GM19035 (cell line): ENCODE data around the gene CYP19A1.
"Not testable (repeated sequence)": the region's sequence is repeated elsewhere in the genome, so short reads cannot be mapped to it uniquely, and the experiment has no call there.

ENCODE experiments used
- ATAC-seq: cut with Tn5 transposase; IDR thresholded peaks from one replicate; pipeline ENCODE4 v1.9.1; 2021; ENCODE audit not compliant: unreplicated experiment

Gene CYP19A1

DNA sequence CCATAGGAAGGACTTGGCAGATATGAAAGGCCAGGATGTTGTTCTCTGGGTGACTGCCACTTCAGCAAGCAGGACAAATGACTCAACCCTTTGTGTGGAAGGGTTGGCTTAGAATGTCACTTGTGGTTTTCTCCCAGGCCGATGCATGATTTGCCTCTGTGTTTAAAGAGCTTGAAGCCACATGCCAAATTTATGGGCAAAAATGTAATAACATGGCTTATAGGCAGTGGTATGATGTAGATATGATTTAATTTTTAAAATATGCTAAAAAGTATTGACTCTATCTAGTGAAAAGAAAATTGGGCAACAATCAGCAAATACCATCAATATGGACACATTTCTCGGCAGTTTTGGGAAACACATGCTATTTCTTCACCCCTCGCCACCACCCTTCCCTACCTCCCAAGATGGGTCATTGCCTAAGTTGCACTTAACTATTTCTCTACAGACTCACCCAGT lies 114.6 kb downstream of the CYP19A1 start:
- ATAC-seq, result no peak

DNA sequence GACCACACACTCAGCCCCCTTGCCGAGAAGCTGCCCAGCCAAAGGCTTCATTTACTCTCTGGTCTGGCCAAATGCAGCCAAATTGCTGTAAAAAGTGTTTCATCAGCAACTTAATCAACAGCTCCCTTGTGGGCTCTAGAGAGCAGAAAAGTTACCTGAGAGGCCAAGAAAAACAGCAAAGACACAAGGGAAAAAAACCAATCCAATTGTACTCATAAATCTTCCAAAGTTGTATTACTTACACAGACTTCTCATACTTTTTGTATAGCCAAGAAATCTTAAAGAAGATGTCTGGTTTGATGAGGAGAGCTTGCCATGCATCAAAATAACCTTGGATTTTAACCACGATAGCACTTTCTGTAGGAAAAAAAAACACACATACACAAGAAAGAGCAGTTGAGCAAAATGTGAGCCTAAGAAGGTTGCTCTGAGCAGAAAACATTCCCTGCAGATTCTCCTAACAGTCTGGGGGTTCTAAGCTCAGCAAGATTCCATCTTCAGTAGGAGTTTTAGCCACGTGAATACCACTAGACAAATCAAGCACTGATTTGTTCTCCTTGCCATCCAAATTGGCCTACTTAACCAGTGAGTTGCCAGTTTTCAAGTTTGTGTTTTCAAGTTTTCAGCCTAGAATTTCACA lies 120.0 kb downstream of the CYP19A1 start:
- no peak for ATAC-seq

DNA sequence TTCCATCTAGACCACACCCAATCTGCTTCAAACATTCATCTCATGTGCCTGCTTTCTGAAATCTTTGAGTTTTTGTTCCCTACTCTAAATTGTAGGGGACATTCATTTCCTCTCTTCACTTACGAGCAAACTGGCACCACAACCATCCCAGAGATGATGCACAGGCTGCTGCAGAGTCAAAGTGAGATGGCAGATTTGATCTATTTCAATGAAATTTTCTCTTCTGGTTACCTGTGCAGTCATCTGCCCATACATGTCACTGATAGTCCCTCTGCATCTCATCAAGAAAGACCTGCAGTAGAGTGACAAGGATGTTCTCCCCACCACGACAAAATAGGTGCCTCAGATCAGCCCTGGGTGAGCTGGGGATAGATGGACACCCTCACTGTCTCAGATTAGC lies 125.5 kb downstream of the CYP19A1 start:
- ATAC-seq, result no peak

DNA sequence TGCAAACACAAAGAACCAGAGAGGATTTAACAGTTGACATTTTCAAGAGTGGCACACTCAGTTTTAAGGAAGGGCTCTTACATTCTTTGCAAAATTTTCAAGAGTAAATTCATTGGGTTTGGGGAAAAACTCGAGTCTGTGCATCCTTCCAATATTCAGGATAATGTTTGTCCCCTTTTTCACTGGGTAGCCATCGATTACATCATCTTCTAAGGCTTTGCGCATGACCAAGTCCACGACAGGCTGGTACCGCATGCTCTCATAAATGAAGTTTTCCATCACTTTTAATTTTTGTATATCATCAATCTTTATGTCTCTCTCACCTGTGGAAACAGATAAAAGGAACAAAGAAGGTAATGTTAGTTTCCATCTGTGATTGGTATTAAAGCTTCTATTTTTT lies 126.2 kb downstream of the CYP19A1 start:
- ATAC-seq, result no peak

DNA sequence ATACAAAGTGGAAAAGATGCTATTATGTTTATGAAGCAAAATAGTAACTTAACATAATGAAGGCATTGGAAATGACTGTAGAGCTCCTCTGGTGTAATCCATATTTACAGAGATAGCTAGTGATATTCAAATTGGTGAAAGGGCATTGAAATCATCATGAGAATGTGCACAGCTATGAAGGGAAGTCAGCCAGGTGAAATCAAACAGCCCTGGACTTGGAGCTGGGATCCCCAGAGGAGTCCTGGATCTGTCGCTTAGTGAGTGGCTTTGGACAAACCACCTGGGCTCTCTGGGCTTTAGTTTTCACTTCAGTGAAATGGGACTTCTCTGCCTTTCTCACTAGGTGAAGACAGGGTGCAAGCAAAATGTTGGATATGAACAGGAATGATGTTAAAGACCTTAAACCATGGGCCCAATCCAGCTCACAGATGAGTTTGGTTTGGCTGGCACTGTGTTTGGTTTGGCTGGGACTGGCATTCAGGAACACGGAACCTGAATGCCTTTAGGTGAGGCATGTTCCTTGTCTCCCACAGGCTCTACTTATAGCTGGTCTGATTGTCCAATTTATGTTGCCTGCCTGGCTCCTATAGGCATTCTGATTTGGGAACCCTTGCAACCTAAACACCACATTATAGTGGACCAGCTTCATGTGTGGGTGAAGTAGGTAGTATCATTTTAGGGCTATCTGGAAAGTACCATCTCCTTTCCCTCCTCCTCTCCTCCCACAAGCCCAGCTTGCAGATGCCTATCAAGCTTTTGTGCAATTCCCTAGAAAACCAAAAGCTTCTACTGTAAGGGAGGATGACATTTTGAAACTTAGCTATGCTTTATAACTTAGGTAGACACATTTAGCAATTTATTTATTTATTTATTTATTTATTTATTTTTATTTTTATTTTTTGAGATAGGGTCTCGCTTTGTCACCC lies 133.1 kb downstream of the CYP19A1 start:
- ATAC-seq, result no peak

DNA sequence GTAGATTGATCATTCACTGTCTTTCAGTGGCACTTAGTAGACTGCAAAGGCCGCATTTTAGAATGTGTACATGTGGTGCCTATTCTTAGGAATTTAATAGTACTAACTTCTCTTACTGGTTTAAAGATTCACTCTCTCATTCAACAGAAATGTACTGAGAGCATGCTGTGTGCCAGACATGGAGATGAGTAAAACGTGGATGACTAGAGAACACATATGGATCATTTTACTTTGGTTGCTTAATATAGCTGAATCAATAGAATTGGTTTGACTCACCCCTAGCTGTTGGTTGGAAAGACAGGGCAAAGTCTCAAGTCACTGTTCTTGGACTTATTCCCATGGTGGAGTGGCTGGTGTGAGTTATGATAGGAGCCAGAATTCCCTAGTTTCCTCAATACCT lies 134.6 kb downstream of the CYP19A1 start:
- no peak for ATAC-seq

DNA sequence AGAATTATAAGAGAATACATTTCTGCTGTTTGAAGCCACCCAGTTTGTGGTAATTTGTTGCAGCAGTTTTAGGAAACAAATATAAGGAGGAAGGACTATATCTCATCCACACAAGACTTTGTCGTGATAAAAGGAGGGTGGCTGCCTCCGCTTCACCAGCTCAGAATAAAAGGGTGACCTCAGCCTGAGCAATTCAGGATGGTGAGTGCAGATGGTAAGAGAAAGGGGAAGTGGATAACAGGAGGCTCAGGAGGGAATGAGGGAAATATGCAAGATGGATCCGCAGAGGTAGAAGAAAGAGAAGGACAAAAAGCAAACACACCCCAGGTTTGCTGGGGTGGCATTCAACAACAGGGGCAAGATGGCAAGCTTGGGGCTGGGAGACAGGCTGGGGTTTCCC lies 135.6 kb downstream of the CYP19A1 start:
- no peak for ATAC-seq

DNA sequence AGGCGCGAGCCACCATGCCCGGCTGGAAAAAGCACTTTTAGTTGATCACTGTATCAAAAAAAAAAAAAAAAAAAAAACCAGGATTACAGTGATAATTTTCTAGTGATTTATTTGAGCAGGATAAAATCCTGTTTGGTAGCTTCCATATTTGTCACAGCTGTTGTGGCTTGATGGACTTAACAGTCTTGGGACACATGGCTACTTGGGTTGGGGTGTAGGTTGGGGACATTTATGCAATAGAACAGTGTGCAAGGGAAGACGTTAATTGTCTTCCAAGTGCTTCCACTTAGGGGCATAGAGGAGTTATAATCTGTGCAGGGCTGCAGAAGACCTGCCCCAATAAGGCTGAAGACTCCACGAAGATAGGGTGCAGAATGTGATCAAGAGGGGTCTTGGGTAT lies 136.8 kb downstream of the CYP19A1 start:
- no peak for ATAC-seq

DNA sequence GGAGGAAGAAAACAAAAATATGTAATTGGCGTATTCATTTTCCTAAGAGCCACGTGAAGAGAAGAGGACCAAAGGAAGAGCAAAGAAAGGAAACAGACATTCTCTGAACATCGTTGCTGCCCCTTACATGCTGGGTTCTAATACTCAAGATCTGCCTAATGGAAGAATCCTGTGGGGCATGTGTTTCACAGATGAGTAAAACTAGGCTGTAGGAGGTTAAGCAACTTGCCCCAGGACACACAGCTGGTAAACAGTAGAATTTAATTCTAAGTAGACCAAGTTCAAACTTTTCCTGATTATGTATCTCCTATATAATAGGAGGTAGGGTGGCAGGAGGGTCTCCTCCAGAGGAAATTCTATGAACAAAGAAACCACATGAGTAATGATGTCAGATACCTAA lies 137.6 kb downstream of the CYP19A1 start:
- ATAC-seq, result no peak

DNA sequence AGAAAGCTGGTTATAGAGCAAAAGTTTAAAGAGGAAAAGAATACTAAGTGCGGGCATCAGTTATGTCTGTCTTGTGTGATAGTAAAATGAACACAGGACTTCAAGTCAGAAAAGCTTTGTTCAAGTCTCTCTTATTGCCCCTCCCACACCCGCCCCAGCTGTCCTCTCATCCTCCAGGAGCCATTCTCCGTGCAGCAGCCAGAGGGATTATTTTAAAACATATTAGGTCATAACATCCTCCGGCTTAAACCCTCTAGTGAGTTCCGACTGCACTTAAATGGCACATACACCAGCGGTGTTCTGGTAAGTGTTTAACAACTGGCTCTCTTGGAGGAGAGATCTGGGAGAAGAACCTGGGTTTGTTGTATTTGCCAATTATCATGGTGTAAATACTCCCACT lies 138.9 kb downstream of the CYP19A1 start:
- ATAC-seq, result no peak

DNA sequence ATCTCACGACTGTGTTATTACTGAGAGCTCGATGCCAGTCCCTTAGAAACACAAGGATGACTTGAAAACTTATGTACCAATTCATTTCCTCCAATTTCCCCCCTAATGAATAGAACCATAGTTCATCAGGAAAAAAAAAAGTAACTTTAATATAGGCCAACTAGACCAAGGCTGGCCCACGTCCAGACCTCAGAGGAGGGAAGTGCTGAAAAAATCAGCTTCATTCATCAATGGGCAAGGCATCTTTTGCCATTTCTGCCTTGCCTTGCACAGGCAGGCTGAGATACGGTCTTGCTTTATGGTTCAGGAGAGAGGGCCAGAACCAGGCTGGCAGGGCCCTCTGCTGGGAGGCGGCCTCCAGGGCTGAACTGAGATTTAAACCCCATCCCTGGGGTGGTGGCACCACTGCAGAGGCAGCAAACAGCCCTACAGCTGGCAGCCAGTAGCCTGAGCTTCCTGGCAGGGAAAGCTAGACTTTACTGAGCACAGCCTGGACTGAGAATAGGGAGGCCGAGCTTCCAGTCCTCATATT lies 139.6 kb downstream of the CYP19A1 start:
- no peak for ATAC-seq

DNA sequence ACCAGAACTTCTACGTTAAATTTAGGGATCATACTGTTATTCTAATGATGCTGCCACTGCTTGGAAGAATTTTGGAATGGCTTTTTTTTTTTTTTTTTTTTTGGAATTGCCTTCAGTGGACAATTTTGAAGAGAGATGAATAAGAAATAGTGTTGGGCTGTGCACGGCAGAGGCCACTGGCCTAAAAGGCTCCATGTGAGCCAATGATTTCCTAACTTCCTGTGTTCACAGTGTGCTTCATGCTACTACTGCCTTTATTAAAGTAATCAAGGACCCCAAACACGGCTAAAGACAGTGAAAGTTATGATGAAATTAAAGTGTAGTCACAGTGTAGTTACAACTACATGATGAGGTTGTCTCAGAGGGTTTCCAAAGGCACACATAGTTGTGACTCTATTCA lies 142.9 kb downstream of the CYP19A1 start:
- ATAC-seq, result no peak

DNA sequence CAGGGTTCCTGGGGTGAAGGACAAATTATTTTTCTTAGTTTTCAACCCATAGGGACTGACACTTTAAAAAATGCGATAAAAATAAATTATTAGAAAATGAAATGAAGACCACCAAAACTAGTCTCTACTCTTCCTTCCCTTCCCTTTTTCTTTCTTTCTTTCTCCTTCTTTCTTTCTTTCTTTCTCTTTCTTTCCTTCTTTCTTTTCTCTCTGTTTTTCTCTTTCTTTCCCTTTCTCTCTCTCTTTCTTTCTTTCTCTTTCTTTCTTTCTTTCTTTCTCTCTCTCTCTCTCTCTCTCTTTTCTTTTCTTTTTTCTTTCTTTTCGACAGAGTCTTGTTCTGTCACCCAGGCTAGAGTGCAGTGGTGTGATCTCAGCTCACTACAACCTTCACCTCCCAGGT lies 144.4 kb downstream of the CYP19A1 start:
- ATAC-seq, result no peak

DNA sequence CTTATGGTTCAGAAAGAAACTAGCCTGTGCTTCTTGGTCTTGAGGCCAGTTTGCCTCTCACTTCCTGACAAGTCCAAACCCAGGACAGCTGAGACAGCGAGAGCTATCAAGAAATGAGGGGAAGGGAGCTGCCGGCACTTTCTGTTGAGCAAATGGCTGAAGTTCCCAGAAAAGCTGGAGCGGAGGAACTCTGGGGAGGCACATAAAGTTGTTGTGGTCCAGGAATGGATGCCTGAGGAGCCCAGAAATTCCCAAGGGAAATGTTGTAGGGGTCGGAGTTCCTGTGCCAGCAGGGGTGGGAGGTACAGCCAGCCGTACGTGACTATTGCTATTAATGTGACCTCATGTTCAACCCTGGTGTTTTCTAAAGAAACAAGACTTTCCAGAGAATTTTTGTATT lies 144.9 kb downstream of the CYP19A1 start:
- ATAC-seq, result no peak

DNA sequence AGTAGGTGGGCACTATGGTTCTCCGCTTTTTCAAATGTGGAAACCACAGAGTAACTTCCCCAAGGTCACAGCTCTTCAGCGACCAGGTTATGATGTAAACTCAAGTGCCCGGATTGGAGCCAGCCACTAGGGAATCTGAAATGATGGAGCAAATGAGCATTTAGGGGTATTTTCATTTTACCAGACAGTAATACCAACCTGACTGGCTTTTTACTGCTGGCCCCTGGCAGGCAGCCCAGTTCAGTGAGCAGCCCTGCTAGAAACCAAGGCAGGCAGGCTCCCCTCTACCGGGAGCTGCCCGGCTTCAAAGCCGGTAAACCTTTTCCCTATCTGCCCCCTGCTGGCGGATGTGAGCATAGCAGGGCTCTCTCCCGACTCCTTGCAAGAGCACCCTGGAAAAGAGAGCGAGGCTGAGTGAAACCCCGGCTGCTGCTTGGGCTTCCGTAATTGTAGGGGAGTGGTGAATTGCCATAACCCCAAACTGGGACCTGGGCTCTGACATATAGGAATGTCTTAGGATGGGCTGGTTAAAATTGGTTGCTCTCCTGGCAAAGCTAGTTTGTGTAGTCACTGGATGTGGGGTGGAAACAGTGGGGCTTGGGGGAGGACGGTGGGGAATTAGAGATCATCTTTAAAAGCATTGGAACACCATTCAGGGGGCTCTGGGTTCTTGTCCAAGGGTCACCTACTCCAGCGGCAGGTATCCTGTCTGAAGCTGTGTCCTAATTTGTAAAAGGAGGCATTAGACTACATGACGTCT lies 145.7 kb downstream of the CYP19A1 start:
- peak; percentile 74 for ATAC-seq

DNA sequence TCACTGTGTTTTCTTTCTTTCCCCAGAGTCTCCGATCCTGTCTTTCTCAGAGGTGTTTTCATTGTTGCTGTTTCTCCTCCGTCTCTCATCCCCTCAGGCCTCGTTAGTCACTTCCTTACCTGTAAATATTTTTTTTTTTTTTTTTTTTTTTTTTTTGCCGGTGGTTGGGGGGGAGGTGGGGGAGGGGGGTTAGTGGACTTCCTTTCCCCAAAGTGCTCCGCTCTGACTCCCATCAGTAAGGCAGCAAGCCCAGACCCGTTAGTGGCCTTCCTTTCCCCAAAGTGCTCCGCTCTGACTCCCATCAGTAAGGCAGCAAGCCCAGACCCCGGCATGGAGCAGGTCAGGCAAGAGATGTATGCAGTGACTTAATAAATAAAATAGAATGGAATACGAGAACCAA lies 146.6 kb downstream of the CYP19A1 start:
- ATAC-seq, result no peak

DNA sequence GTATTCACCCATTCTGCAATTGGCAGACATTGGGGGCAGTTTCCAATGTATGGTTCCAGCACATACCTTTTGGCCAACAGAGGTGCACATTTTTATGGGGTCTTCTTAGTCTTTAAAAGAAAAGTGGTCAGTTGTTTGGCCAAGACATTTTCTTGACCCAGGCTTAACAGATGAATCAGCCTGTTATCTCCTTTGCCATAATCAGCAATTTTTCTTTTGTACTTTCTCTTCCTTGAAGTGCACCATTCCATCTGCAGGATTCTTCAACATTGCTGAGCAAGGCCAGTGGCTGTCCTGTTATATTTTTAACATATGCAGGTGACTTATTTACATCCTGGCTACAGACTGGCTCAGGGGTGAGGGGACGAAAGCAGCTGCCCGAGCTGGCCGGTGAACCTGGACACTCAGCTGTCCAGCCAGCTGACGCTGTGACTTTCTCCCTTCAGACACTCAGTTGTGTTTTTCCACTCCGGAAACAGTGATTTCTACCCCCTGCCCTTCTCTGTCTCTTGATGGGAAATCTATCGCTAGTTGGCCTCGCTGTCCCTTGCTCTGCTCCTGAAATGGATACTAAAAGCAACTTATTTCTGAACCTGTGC lies 147.2 kb downstream of the CYP19A1 start:
- ATAC-seq, result no peak

DNA sequence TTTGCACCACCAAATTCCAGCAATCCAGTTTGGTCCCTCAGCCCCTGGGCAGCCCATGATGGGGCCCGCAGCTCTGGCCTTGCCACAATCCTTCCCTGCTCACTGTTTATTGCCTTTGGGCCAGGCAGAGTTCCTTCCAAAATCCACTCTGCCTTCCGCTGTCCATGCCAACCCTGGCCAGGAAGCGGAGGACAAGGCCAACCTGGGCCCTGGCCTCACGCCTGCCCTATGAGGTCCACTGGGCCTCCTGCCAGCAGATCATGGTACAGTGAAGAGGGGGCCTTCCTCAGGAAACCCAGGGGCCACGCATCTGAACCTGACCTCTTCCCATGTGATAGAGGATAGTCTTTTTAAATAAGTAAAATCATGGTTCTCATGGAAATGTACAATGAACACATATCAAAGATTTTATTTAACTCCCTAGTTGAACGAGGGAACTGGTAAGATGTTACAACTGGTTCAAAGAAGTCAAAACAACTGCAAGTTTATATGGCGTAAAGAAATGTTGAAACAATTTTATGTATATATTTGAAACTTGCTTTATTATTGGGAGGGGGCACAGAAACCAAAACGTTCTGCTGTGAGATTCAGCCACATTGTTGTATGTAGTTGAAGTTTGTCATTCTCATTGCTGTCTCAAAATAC lies 147.8 kb downstream of the CYP19A1 start:
- no peak for ATAC-seq

DNA sequence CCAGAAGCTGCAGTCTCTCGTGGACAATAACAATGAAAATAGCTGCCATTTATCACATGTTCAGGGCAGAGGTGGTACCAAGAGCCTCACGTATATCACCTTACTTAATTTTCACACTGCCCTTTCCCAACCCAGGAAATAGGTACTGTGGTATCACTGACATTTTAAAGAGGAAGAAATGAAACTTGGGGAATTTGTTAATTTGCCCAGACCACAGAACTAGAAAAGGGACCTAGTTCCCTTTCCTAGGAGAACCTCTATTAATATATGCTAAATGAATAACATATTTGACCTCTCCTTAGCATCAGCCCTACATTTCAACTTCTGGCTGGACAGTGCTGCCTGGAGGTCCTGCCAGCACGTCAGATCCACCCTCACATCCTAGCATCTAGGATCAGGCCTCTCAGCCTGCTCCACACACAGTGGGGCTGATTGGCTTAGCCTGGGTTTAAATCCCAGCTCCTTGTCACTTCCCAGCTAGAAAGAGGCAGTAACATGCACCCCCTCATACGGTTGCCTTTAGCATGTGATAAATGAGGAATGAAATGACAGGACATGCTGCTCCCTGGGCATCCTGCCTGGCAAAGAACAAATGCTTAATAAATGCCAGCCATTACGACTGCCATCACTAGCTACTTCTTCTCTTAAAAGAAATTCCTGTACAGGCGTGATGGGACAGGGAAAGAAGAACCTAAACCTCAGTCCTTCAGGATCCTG lies 148.6 kb downstream of the CYP19A1 start:
- ATAC-seq, result no peak

DNA sequence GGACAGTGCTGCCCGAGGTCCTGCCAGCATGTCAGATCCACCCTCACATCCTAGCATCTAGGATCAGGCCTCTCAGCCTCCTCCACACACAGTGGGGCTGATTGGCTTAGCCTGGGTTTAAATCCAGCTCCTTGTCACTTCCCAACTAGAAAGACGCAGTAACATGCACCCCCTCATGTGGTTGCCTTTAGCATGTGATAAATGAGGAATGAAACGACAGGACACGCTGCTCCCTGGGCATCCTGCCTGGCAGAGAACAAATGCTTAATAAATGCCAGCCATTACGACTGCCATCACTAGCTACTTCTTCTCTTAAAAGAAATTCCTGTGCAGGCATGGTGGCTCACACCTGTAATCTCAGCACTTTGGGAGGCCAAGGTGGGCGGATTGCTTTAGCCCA lies 149.6 kb downstream of the CYP19A1 start:
- ATAC-seq, result not testable (repeated sequence)
